HG03442 (cell line): ENCODE results near the gene ATP6V1G2.

Experiments
- ATAC-seq: cut with Tn5 transposase; IDR thresholded peaks from one replicate; pipeline ENCODE4 v1.9.1; 2021; ENCODE audit warnings: mild to moderate bottlenecking, moderate library complexity; ENCODE audit not compliant: unreplicated experiment

ATP6V1G2 gene

GRCh38 chr6:31548544-31548873, 2.1 kb upstream of the ATP6V1G2 start:
- no peak for ATAC-seq

GRCh38 chr6:31547727-31548543, 1.5 kb upstream of the ATP6V1G2 start:
- ATAC-seq, result no peak

- ATAC-seq, result peak; percentile 67
These were observed 734 bp upstream of the ATP6V1G2 start, which contains the start of gene NFKBIL1 for GRCh38 chr6:31546958-31547726. TSS of gene NFKBIL1 (plus strand) at chr6:31547608. CDS start at chr6:31547695, 87 bp downstream.

- ATAC-seq, result no peak
These were observed 1.1 kb downstream of the ATP6V1G2 start for GRCh38 chr6:31545291-31545690.

GRCh38 chr6:31544676-31545075, 1.7 kb downstream of the ATP6V1G2 start:
- ATAC-seq, result no peak

- ATAC-seq, result no peak
These were observed 2.8 kb downstream of the ATP6V1G2 start for GRCh38 chr6:31543639-31544038.

- ATAC-seq, result peak; percentile 51
These were observed 4.5 kb downstream of the ATP6V1G2 start, which contains the start of gene DDX39B for GRCh38 chr6:31541658-31542521. TSS of gene DDX39B (minus strand) at chr6:31542003. CDS start at chr6:31540532, 1,471 bp downstream.

GRCh38 chr6:31541059-31541657, 5.2 kb downstream of the ATP6V1G2 start:
- ATAC-seq, result no peak

- no peak for ATAC-seq
These were observed 5.8 kb downstream of the ATP6V1G2 start for GRCh38 chr6:31540640-31541039.

GRCh38 chr6:31538805-31539400, 7.5 kb downstream of the ATP6V1G2 start:
- ATAC-seq, result no peak

GRCh38 chr6:31535538-31536324, 10.7 kb downstream of the ATP6V1G2 start:
- no peak for ATAC-seq

GRCh38 chr6:31534521-31535040, 11.8 kb downstream of the ATP6V1G2 start:
- ATAC-seq, result no peak

GRCh38 chr6:31534011-31534410, 12.4 kb downstream of the ATP6V1G2 start:
- ATAC-seq, result no peak

- no peak for ATAC-seq
These were observed 13.0 kb downstream of the ATP6V1G2 start for GRCh38 chr6:31533455-31533841.

- no peak for ATAC-seq
These were observed 13.6 kb downstream of the ATP6V1G2 start for GRCh38 chr6:31532644-31533454.

- no peak for ATAC-seq
These were observed 14.4 kb downstream of the ATP6V1G2 start for GRCh38 chr6:31531771-31532643.

GRCh38 chr6:31531162-31531561, 15.2 kb downstream of the ATP6V1G2 start:
- no peak for ATAC-seq
